Muscle layer of duodenum (tissue), 2 donors: Measurements from ENCODE around the gene ZNF853.
"Not testable (repeated sequence)": the region's sequence is repeated elsewhere in the genome, so short reads cannot be mapped to it uniquely, and the experiment has no call there.

Source experiments
- H3K27ac ChIP-seq: one replicate; pipeline ENCODE4 v1.7.0; 2013; ENCODE audit warnings: mild to moderate bottlenecking, low read length
- H3K27me3 ChIP-seq: one replicate; pipeline ENCODE4 v1.7.0; 2013; ENCODE audit warnings: low read depth, mild to moderate bottlenecking, control low read depth, low read length
- H3K36me3 ChIP-seq, 2 donors: one replicate each; pipeline ENCODE4 v1.7.0; 2013; ENCODE audit warnings: low read length in 2 of 2, control low read depth in 1 of 2, mild to moderate bottlenecking in 1 of 2; ENCODE audit not compliant: insufficient read depth in 2 of 2, control insufficient read depth in 1 of 2
- H3K4me1 ChIP-seq, 2 donors: one replicate each; pipeline ENCODE4 v1.7.0; 2013; ENCODE audit warnings: low read length in 2 of 2, mild to moderate bottlenecking in 2 of 2, control low read depth in 1 of 2, moderate library complexity in 1 of 2; ENCODE audit not compliant: insufficient read depth in 2 of 2, control insufficient read depth in 1 of 2
- H3K4me3 ChIP-seq, 2 donors: one replicate each; pipeline ENCODE4 v1.7.0; 2013; ENCODE audit warnings: low read length in 2 of 2, low read depth in 1 of 2, mild to moderate bottlenecking in 1 of 2
- H3K9me3 ChIP-seq, 2 donors: one replicate each; pipeline ENCODE4 v1.7.0; 2013; ENCODE audit warnings: low read length in 2 of 2, control low read depth in 1 of 2, mild to moderate bottlenecking in 1 of 2; ENCODE audit not compliant: control insufficient read depth in 1 of 2
- donor health status: healthy.

Gene ZNF853

GRCh38 chr7:6579446-6579845, 36.0 kb upstream of the ZNF853 start:
- Histone ChIP-seq H3K27me3 (no peaks in the 10 kb centered on the region), H3K4me1 (no peaks in the 10 kb centered on the region), H3K4me3 (no peak overlapping the region), H3K9me3 (no peaks in the 10 kb centered on the region), H3K27ac (no peak overlapping the region), H3K36me3 (peaks cover 26 to 37% of the 10 kb centered on the region in 2 donors)

DNA sequence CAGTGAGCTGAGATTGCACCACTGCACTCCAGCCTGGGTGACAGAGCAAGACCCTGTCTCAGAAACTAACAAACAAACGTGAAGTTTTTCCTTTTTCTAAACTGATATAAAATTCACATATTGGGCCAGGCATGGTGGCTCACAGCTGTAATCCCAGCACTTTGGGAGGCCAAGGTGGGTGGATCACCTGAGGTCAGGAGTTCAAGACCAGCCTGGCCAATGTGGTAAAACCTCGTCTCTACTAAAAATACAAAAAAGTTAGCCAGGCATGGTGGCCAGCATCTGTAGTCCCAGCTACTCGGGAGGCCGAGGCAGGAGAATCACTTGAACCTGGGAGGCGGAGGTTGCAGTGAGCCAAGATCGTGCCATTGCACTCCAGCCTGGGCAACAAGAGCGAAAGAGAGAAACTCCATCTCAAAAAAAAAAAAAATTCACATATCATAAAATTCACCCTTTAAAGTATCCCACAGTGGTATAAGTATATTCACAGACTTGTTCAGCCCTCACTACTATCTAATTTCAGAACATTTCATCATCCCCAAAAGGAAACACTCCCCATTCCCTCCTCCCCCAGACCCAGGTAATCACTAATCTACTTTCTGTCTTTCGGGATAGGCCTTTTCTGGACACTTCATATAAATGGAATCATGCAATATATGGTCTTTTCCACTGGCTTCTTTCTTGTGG, 29.5 kb upstream of the ZNF853 start:
- not testable (repeated sequence) for H3K4me3 ChIP-seq, H3K9me3 ChIP-seq, H3K27me3 ChIP-seq, H3K4me1 ChIP-seq, H3K27ac ChIP-seq
- peaks cover 37 to 63% of the 10 kb centered on the region in 2 donors for H3K36me3 ChIP-seq

DNA sequence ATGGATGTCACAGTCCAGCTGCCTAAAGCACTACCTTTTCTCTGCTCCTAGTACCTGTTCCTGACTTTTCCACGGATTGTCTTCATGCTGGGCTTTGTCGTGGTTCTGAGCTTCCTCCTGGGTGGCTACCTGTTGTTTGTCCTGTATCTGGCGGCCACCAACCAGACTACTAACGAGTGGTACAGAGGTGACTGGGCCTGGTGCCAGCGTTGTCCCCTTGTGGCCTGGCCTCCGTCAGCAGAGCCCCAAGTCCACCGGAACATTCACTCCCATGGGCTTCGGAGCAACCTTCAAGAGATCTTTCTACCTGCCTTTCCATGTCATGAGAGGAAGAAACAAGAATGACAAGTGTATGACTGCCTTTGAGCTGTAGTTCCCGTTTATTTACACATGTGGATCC, 26.8 kb upstream of the ZNF853 start:
- H3K36me3 ChIP-seq = peaks cover 19 to 53% of the 10 kb centered on the region in 2 donors
- H3K4me3 ChIP-seq = no peak overlapping the region
- no peaks in the 10 kb centered on the region for H3K9me3 ChIP-seq
- H3K27me3 ChIP-seq = no peaks in the 10 kb centered on the region
- H3K4me1 ChIP-seq = peaks cover 5 to 18% of the 10 kb centered on the region in 2 donors
- no peak overlapping the region for H3K27ac ChIP-seq

DNA sequence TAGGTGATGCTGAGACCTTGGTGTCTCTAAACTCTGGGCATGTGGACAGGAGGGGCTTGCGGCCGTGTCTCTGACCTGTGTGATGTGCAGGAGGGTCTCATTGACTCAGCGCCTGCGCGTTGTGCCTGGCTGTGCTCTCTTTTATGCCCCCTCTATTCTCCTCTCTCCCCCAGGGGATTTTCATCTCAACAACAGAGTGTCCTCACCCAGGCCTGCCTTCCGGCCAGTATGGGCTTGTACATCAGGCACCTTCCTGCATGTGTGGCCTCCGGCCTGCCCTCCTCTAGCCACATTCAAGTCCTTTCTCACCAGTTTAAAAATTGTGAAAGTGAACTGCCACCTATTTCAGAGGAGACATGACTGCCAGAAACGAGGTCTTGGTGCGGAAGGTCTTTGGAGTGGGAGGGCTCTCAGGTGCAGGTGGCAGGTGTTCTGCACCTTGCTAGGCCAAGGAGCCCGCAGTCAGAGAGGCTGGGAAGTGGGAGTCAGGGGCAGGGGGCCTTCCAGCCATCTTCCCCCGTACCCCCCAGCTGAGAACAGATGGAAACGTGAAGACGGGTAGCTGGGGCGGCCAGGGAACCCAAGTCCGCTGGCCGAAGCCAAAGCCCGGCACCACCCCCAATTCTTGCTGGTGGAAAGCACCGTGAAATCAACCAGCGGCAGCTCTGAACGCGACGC, 26.1 kb upstream of the ZNF853 start:
- Histone ChIP-seq H3K9me3 (no peaks in the 10 kb centered on the region), H3K27ac (no peak overlapping the region), H3K4me1 (peaks cover 5 to 18% of the 10 kb centered on the region in 2 donors), H3K36me3 (peaks cover 16 to 57% of the 10 kb centered on the region in 2 donors), H3K27me3 (no peaks in the 10 kb centered on the region), H3K4me3 (peak overlapping the region in 1 of 2 donors; percentile 95)

DNA sequence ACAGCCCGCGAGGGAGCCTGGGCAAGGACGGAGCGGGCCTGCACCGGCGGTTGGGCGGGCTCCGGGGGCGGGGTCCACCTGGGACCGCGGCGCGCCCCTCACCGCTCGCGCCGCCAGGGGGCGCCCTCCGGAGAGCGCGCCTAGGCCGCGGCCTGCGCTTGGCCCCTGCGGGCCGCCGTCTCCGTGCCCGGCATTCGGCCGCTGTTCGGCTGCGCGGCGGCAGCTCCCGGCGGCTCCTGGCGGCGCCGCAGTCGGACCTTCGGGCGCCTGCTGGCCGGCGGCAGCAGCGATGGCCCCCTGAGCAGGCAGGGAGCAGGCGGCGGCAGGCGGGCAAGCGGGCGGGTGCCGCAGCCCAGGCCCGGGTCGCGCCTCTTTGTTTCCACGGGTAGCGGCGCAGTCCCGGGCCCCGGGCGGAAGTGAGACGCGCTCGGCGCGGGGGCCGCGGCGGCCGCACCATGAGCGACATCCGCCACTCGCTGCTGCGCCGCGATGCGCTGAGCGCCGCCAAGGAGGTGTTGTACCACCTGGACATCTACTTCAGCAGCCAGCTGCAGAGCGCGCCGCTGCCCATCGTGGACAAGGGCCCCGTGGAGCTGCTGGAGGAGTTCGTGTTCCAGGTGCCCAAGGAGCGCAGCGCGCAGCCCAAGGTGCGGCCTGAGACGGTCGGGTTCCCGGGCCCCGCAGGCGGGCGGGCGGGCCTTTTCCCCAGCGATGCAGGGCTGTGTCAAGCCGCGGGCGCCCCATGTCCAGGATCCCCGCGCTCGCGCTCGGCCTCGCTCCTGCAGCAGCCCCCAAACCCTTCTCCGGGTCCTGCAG, 25.4 kb upstream of the ZNF853 start, which contains the start of gene INTS15:
Gene INTS15, plus strand, starts transcription at position 193 of the 816 bp plus-strand sequence. Its CDS starts 263 bp downstream, at position 456.
- Histone ChIP-seq H3K36me3 (peaks cover 9 to 56% of the 10 kb centered on the region in 2 donors), H3K27ac (no peak within 1 kb of the TSS), H3K27me3 (no peaks in the 10 kb centered on the region), H3K4me1 (peaks cover 5 to 18% of the 10 kb centered on the region in 2 donors), H3K9me3 (no peaks in the 10 kb centered on the region), H3K4me3 (peak within 1 kb of the TSS; percentile 67 to 95)

- Histone ChIP-seq H3K9me3 (no peaks in the 10 kb centered on the region), H3K36me3 (peaks cover 14 to 57% of the 10 kb centered on the region in 2 donors), H3K4me1 (peaks cover 5 to 18% of the 10 kb centered on the region in 2 donors), H3K27me3 (no peaks in the 10 kb centered on the region), H3K27ac (no peak overlapping the region), H3K4me3 (peak overlapping the region; percentile 67 to 95)
Observed at GRCh38 chr7:6590645-6591110, 24.7 kb upstream of the ZNF853 start.

DNA sequence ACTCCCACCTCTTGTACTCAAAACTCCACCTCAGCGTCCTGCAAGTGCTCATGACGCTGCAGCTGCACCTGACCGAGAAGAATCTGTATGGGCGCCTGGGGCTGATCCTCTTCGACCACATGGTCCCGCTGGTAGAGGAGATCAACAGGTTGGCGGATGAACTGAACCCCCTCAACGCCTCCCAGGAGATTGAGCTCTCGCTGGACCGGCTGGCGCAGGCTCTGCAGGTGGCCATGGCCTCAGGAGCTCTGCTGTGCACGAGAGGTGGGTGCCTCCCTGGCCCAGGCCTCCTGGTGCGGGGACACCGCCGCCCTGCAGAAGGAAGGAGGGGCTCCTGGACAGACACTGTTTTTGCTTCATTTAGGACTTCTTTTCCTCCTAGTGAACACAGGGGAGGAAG, 15.3 kb upstream of the ZNF853 start:
- Histone ChIP-seq H3K36me3 (peaks cover 55 to 79% of the 10 kb centered on the region in 2 donors), H3K27me3 (no peaks in the 10 kb centered on the region), H3K4me3 (no peak overlapping the region), H3K9me3 (no peaks in the 10 kb centered on the region), H3K4me1 (no peaks in the 10 kb centered on the region), H3K27ac (no peak overlapping the region)

- Histone ChIP-seq H3K9me3 (no peaks in the 10 kb centered on the region), H3K36me3 (peaks cover 25 to 69% of the 10 kb centered on the region in 2 donors), H3K27ac (no peak overlapping the region), H3K4me3 (no peak overlapping the region), H3K27me3 (no peaks in the 10 kb centered on the region), H3K4me1 (no peaks in the 10 kb centered on the region)
Observed at GRCh38 chr7:6604458-6604857, 11.0 kb upstream of the ZNF853 start.

- peaks cover 16 to 56% of the 10 kb centered on the region in 2 donors for H3K36me3 ChIP-seq
- no peaks in the 10 kb centered on the region for H3K4me1 ChIP-seq
- no peak overlapping the region for H3K27ac ChIP-seq
- H3K9me3 ChIP-seq = no peaks in the 10 kb centered on the region
- no peaks in the 10 kb centered on the region for H3K27me3 ChIP-seq
- no peak overlapping the region for H3K4me3 ChIP-seq
Observed at GRCh38 chr7:6606866-6607583, 8.4 kb upstream of the ZNF853 start.

DNA sequence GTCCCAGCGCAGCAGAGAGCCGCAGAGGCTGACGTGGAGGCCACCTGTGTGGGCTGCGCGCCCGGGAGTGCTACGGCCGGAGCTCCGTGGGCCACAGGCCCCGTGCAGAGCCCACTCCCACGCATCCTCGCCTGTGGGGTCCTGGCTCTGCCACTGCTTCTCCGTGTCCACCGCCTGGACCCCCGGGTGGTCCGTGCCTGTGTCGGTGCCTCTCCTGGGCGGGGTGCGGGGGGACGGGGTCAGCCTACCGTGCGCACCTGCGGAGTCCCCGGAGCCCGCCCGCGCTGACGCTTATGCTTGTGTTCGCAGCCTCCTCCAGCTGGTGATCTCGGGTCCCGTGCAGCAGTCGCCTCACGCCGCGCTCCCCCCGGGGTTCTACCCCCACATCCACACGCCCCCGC, 7.8 kb upstream of the ZNF853 start:
- Histone ChIP-seq H3K27me3 (no peaks in the 10 kb centered on the region), H3K27ac (no peak overlapping the region), H3K4me1 (no peaks in the 10 kb centered on the region), H3K36me3 (peaks cover 11 to 50% of the 10 kb centered on the region in 2 donors), H3K4me3 (no peak overlapping the region), H3K9me3 (no peaks in the 10 kb centered on the region)
